Heart left ventricle (tissue), 13 donors: ENCODE results near the gene CSNK1G1.

Source experiments
- CTCF ChIP-seq, 12 donors: fragments of 200-600 bp; sonication (generic) in 4 of 12; IDR thresholded peaks; one replicate each; pipeline versions ENCODE4 v1.5.0 to v1.8.0; 2018 to 2022; ENCODE audit warnings: antibody characterized with exemption in 12 of 12, mild to moderate bottlenecking in 5 of 12
- POLR2A ChIP-seq, 2 donors: fragments of 450-650 bp; IDR thresholded peaks; one replicate each; pipeline ENCODE4 v1.6.1; 2017; ENCODE audit warnings: antibody characterized with exemption in 2 of 2, mild to moderate bottlenecking in 2 of 2, moderate library complexity in 2 of 2
- donor health status: ischemic (EF 13 %, LVEDD 7.1; RV severe dilation, severe dysfunction).
- donor health status: DM: no; HTN: yes; CAD: no.
- donor health status: DM: no; HTN: no; CAD: no.
- donor health status: ischemic (EF 25% LVEDD 6.9; RV normal size, moderate dysfunction).
- donor health status: ischemic (EF 25% LVEDD 5.7; RV mildly dilated, moderate dysfunction).
- donor health status: ischemic (EF 35%, LVEDD 5.7; RV mildly dilated, moderate dysfunction).
- donor health status: nonischemic (EF 11% LVEDD 7.7; RV severe dilation, severe dysfunction).
- donor health status: DM: yes; HTN: yes; CAD: no.
- donor health status: PGD.
- donor health status: ischemic (EF 29% LVEDD 5.4; RV normal size, mild dysfunction).
- donor health status: nonischemic (EF 23%, LVEDD 6.1; RV moderate dilation, normal function).

GRCh38 chr15:64125978-64126377 lies 230.0 kb downstream of the CSNK1G1 start:
- no peak for TF ChIP-seq CTCF (IDR thresholded peaks at IDR 0.05)
- TF ChIP-seq POLR2A (IDR thresholded peaks at IDR 0.05) = no peak
